AG08395 (cell line): ENCODE data around the gene SKIC2.
A peak's percentile ranks its signal among the peaks of the same experiment; 100 is the strongest.
"Not testable (repeated sequence)": the region's sequence is repeated elsewhere in the genome, so short reads cannot be mapped to it uniquely, and the experiment has no call there.

Experiments used
- DNase-seq: peaks from one replicate; pipeline ENCODE4 v3.0.0; 2012; ENCODE audit warnings: mixed read lengths, low spot score

Gene SKIC2

DNA sequence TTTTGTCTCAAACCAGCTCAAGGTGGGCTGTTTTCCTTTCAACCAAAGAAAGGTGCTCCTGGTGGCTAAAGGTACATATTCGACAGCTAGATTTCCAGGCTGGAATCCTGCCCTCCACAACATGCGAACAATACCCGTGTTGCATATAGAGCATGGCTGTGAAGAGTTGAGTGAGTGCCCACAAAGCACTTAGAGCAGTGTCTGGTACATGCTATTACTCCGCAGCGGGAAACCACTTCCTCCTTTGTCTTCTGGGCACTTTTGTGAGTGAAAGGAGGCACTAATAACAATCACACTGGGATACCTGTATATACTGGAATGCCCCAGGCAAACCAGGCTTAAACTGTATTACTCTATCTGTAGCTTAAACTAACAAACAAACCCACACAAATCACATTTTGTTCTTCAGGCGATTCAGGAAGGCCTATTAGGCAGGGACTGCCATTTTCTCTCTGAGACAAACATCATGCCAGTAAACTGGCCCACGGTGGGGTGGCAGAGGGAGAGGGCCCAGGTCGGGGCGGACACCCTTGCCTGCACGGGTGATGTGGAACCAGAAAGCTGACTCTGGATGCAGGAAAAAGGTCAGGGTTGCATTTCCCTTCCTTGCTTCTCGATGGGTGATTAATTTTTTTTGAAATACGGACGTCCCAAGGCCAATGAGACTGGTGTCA is 46.0 kb downstream of the SKIC2 start:
- DNase-seq, result not testable (repeated sequence)

DNA sequence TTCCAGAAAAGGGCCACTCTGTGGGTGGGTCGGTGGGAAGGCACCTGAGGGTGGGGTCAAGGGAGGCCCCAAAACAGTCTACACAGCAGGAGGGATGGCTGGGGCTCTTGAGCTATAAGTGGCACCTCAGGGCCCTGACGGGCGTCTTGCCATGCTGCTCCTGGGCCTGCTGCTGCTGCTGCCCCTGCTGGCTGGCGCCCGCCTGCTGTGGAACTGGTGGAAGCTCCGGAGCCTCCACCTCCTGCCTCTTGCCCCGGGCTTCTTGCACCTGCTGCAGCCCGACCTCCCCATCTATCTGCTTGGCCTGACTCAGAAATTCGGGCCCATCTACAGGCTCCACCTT is 46.5 kb downstream of the SKIC2 start:
- not testable (repeated sequence) for DNase-seq

DNA sequence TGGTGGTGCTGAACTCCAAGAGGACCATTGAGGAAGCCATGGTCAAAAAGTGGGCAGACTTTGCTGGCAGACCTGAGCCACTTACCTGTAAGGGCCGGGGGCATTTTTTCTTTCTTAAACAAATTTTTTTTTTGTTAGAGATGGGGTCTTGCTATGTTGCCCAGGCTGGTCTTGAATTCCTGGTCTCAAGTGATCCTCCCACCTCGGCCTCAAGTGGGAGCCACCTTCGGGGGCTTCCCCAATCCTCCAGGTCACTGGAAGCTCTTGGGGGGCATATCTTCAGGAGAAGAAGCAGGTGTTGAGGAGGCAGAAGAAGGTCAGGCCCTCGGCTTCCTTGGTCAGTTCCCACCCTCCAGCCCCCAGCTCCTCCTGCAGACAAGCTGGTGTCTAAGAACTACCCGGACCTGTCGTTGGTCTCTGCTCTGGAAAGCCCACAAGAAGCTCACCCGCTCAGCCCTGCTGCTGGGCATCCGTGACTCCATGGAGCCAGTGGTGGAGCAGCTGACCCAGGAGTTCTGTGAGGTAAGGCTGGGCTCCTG is 47.1 kb downstream of the SKIC2 start:
- peak; percentile 0 for DNase-seq

DNA sequence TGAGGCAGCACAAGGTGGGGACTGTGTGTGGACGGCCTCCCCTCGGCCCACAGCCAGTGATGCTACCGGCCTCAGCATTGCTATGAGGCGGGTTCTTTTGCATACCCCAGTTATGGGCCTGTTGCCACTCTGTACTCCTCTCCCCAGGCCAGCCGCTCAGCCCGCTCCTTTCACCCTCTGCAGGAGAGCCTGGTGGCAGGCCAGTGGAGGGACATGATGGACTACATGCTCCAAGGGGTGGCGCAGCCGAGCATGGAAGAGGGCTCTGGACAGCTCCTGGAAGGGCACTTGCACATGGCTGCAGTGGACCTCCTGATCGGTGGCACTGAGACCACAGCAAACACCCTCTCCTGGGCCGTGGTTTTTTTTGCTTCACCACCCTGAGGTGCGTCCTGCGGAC is 48.1 kb downstream of the SKIC2 start:
- DNase-seq, result not testable (repeated sequence)

DNA sequence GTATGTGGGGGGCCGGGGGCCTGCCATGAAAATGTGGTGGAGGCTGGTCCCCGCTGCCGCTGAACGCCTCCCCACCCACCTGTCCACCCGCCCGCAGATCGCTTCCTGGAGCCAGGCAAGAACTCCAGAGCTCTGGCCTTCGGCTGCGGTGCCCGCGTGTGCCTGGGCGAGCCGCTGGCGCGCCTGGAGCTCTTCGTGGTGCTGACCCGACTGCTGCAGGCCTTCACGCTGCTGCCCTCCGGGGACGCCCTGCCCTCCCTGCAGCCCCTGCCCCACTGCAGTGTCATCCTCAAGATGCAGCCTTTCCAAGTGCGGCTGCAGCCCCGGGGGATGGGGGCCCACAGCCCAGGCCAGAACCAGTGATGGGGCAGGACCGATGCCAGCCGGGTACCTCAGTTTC is 49.1 kb downstream of the SKIC2 start:
- DNase-seq, result not testable (repeated sequence)

DNA sequence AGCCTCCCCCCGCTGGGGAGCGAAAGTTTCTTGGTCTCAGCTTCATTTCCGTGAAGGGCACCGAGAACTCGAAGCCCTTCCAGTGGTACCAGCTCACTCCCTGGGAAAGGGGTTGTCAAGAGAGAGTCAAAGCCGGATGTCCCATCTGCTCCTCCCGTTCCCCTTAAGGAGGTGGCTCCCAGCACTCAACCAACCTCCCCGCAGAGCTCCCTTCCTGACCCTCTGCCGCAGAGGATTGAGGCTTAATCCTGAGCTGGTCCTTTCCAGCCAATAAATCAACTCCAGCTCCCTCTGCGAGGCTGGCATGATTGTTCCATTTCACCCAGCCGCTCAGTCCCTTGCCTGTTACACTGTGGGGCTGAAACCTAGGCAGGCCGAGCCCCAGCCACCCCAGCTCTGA is 49.6 kb downstream of the SKIC2 start:
- not testable (repeated sequence) for DNase-seq

DNA sequence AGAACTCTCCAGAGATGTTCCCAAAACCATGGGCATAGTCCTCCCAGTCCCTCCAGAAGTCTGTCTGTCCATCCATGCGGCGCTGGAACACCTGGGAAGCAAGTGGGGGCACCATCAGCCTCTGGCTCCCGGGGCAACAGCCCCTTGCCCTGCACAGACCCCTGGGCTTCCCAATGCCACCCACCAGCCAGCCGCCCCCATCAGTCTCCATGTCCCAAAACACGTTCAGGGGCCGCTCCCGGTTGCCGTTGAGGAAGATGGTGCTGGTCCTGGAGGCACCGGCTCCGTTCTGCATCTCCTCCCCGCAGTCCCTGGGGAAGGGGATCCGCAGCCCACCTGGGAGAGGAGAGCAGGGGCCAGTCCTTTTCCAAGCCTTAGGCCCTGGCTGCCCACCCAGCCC is 50.6 kb downstream of the SKIC2 start:
- DNase-seq, result not testable (repeated sequence)

DNA sequence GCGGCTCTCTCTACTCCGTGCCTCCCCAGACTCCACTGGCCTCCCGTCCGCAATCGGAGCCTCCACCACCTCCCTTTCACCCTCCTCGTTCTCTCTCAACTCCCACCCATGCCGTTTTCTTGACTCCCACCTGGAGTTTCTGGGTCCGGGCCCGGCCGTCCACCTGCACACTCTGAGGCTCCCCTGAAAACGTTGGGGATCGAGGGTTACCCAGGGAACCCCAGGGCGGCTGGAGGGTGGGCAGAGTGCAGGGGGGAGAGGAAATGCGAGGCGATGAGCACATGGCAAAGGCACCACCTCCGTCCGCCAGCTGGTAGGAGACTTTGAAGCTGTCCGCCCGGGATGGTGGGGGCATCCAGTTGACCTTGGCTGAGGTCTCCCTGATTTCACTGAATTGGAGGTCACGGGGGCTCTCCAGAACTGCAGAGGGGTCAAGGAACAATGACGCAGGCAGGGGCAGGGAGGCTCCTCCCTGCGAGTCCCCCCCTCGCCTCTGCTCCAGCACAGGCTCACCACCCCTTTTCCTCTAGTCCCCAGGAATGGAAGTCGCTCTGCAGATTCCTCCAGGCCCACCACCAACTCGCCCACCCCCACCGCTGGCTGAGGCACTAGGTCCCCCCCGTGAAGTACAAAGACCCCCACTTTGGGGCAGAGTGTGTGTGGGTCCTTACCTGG is 52.0 kb downstream of the SKIC2 start:
- not testable (repeated sequence) for DNase-seq

DNA sequence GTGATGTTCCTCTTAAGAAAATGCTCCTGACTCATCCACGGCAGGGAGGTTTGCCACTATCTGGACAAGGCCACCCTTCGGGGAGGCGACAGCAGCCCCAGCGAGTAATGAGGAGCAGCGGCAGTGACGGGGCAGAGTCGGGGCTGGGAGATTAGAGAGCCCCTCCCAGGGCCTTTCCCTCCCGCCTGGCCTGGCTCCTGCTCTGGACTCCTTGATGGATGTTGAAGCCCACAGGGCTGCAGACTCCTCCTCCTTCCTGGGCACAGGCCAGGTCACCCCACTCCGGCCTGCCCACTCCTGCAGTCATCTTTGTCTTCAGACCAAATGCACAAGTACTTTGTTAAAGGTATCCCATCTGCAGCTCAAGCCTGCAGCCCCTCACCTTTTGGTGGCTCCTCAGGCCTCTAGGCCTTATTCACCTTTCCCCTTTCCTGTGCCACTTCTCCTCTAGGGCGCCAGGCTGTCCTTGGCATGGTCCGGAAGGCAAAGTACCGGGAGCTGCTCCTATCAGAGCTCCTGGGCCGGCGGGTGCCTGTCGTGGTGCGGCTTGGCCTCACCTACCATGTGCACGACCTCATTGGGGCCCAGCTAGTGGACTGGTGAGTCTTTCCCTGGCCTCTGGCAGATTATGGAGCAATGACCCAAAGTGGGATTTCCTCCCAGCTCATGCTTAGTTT is 54.1 kb downstream of the SKIC2 start:
- DNase-seq, result not testable (repeated sequence)

DNA sequence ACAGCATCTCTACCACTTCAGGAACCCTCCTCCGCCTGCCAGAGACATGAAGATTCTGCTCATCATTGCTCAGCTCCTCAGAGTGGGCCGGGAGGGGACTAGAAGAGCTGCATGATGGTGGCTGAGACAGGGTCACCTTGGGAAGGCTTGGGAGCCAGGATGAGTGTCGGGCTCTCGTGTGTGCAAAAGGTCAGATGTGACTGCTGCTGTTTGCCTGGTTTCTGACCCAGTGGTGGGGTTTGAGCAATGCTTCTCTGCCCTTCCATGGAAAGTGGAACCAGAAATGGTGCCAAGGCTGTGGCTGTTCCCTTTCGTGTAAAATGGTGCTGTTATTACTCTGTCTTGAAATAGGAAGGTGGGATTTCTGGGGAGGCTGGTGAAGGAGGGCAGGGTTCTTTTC is 54.8 kb downstream of the SKIC2 start:
- not testable (repeated sequence) for DNase-seq

DNA sequence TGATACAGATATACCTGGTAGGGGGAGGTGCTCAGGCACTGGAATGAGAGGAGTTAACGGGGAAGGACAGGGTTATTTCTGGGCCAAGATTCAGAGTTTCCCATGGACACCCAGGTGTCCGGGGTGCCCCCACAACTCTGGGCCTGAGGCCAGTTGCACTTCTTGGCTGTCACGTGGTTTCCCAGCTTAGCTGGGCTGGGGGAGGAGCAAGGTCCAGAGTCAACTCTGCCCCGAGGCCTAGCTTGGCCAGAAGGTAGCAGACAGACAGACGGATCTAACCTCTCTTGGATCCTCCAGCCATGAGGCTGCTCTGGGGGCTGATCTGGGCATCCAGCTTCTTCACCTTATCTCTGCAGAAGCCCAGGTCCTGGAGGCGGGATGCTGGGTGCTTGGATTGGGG is 55.6 kb downstream of the SKIC2 start, which contains the start of gene C4B:
TSS of gene C4B (plus strand) at position 249 of the 400 bp plus-strand sequence. CDS start at position 300, 51 bp downstream.
- not testable (repeated sequence) for DNase-seq
